Esophagus muscularis mucosa (tissue), 3 donors: ENCODE data around the gene EAF1.

Experiments used
- CTCF ChIP-seq, 3 experiments: fragments of 200-600 bp in 2 of 3; fragments of 450-650 bp in 1 of 3; sonication (generic) in 2 of 3; IDR thresholded peaks; one replicate each; pipeline ENCODE4 v1.5.1; 2017 to 2019; ENCODE audit warnings: antibody characterized with exemption in 3 of 3, mild to moderate bottlenecking in 2 of 3, moderate library complexity in 1 of 3
- EP300 ChIP-seq: sonication (generic); formaldehyde crosslinking; IDR thresholded peaks from one replicate; pipeline ENCODE4 v1.6.1; 2017; ENCODE audit warnings: antibody characterized with exemption

GRCh38 chr3:15409774-15410173 lies 17.6 kb upstream of the EAF1 start:
- TF ChIP-seq CTCF (IDR thresholded peaks at IDR 0.05): no peak
- TF ChIP-seq EP300: no peak
